Measurements from ENCODE around the gene TM2D3.

DNA sequence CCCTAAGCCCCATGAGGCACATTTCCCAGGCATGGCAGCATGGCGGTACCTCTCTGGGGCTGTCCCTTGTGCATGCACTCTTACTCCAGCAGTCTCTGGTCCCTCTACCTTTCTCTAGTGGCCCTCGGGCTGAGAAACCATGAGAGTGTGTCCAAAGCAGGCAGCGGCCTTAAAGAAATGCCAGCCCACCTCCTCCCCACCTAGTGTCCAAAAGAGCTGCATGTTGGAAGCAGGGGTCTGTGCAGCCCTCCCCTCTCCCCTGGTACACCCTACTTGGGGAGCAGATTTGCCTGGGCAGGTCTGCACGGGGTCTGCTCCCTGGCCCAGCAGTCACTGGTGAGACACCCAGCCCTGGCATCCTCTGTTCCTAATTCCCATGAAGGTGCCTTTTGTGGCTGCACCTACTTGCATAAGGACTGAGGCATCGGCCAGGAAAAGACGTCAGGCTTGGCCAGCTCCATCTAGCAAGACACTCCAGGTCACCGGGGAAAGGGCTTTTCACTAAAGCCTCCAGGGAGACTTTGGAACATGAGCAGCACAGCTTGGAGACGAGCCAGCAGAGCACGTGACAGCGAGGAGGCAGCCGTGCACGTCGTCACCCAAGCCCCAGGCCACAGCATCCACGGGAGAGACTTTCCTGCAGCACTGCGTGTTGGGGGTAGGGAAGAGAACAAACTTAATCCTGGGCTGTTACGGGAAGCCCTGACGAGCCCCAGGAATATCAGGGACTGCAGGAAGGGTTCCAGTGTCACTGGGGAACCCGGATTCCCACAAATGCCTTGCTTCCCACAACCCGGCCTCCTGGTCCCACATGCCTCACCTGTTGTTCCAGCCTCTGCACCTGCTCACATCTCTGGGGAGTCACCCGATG lies 38.8 kb downstream of the TM2D3 start:
- TF ChIP-seq, protein P1, sequence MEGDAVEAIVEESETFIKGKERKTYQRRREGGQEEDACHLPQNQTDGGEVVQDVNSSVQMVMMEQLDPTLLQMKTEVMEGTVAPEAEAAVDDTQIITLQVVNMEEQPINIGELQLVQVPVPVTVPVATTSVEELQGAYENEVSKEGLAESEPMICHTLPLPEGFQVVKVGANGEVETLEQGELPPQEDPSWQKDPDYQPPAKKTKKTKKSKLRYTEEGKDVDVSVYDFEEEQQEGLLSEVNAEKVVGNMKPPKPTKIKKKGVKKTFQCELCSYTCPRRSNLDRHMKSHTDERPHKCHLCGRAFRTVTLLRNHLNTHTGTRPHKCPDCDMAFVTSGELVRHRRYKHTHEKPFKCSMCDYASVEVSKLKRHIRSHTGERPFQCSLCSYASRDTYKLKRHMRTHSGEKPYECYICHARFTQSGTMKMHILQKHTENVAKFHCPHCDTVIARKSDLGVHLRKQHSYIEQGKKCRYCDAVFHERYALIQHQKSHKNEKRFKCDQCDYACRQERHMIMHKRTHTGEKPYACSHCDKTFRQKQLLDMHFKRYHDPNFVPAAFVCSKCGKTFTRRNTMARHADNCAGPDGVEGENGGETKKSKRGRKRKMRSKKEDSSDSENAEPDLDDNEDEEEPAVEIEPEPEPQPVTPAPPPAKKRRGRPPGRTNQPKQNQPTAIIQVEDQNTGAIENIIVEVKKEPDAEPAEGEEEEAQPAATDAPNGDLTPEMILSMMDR (IDR thresholded peaks at IDR 0.05 in 2 of 3, conservative IDR thresholded peaks at IDR 0.05 in 1 of 3; ENCODE audit: borderline replicate concordance in 1 of 3, insufficient read depth in 1 of 3, low read depth in 2 of 3, low read length in 2 of 3): no peak
- TF ChIP-seq SP1 (IDR thresholded peaks at IDR 0.05; ENCODE audit: low read depth) (no peak), POLR2A (IDR thresholded peaks at IDR 0.05; ENCODE audit: borderline replicate concordance, extremely low read depth, insufficient read depth, insufficient read length) (no peak), RAD21 (IDR thresholded peaks at IDR 0.05; ENCODE audit: low read depth) (no peak), EZH2 (IDR thresholded peaks at IDR 0.05) (no peak), ZNF274 (IDR thresholded peaks at IDR 0.05; ENCODE audit: low read depth, low read length) (no peak), POLR2AphosphoS5 (IDR thresholded peaks at IDR 0.05; ENCODE audit: low read depth, low read length) (no peak), ZFX (IDR thresholded peaks at IDR 0.05) (no peak), CEBPB (IDR thresholded peaks at IDR 0.05; ENCODE audit: low read depth) (no peak), EGR1 (IDR thresholded peaks at IDR 0.05; ENCODE audit: low read depth) (no peak)
- TF ChIP-seq, protein P2, sequence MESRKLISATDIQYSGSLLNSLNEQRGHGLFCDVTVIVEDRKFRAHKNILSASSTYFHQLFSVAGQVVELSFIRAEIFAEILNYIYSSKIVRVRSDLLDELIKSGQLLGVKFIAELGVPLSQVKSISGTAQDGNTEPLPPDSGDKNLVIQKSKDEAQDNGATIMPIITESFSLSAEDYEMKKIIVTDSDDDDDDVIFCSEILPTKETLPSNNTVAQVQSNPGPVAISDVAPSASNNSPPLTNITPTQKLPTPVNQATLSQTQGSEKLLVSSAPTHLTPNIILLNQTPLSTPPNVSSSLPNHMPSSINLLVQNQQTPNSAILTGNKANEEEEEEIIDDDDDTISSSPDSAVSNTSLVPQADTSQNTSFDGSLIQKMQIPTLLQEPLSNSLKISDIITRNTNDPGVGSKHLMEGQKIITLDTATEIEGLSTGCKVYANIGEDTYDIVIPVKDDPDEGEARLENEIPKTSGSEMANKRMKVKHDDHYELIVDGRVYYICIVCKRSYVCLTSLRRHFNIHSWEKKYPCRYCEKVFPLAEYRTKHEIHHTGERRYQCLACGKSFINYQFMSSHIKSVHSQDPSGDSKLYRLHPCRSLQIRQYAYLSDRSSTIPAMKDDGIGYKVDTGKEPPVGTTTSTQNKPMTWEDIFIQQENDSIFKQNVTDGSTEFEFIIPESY (IDR thresholded peaks at IDR 0.05; ENCODE audit: extremely low read depth, insufficient replicate concordance, low read length): no peak
- TF ChIP-seq, protein P3, sequence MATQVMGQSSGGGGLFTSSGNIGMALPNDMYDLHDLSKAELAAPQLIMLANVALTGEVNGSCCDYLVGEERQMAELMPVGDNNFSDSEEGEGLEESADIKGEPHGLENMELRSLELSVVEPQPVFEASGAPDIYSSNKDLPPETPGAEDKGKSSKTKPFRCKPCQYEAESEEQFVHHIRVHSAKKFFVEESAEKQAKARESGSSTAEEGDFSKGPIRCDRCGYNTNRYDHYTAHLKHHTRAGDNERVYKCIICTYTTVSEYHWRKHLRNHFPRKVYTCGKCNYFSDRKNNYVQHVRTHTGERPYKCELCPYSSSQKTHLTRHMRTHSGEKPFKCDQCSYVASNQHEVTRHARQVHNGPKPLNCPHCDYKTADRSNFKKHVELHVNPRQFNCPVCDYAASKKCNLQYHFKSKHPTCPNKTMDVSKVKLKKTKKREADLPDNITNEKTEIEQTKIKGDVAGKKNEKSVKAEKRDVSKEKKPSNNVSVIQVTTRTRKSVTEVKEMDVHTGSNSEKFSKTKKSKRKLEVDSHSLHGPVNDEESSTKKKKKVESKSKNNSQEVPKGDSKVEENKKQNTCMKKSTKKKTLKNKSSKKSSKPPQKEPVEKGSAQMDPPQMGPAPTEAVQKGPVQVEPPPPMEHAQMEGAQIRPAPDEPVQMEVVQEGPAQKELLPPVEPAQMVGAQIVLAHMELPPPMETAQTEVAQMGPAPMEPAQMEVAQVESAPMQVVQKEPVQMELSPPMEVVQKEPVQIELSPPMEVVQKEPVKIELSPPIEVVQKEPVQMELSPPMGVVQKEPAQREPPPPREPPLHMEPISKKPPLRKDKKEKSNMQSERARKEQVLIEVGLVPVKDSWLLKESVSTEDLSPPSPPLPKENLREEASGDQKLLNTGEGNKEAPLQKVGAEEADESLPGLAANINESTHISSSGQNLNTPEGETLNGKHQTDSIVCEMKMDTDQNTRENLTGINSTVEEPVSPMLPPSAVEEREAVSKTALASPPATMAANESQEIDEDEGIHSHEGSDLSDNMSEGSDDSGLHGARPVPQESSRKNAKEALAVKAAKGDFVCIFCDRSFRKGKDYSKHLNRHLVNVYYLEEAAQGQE (IDR thresholded peaks at IDR 0.05; ENCODE audit: low read depth): no peak

Data from HCT116 (cell line).